Common myeloid progenitor, CD34-positive (primary cell): ENCODE measurements around the gene TGFBR1.

ENCODE experiments used
- CTCF ChIA-PET: fragments of 350-600 bp; sonication (Branson Sonifier 250); formaldehyde crosslinking; loops from one replicate; lab custom pipeline; 2021; ENCODE audit warnings: antibody characterized with exemption; lab: Charles Lee
- POLR2A ChIA-PET: fragments of 350-600 bp; sonication (Branson Sonifier 250); formaldehyde crosslinking; loops from one replicate; lab custom pipeline; 2021; ENCODE audit warnings: antibody characterized with exemption; lab: Charles Lee
- DNase-seq, 3 donors: peaks; one replicate each; pipeline versions ENCODE4 v3.0.0 to v3.0.0-alpha.2; 2013
- H3K27ac ChIP-seq, 2 experiments: 1 replicate in 1 of 2; 2 replicates in 1 of 2; pipeline ENCODE4 v1.7.0; 2013; ENCODE audit warnings: inconsistent platforms in 2 of 2, low read length in 2 of 2, mild to moderate bottlenecking in 2 of 2, low read depth in 1 of 2, moderate library complexity in 1 of 2; ENCODE audit not compliant: severe bottlenecking in 2 of 2, insufficient read depth in 1 of 2, poor library complexity in 1 of 2
- H3K27me3 ChIP-seq, 5 experiments: replicated peaks in 2 of 5; 1 replicate in 3 of 5; 2 replicates in 2 of 5; pipeline versions ENCODE4 v1.6.1 to v1.7.0; 2013; ENCODE audit warnings: low read length in 4 of 5, mild to moderate bottlenecking in 2 of 5, moderate library complexity in 2 of 5, inconsistent platforms in 1 of 5; ENCODE audit not compliant: insufficient read depth in 5 of 5, control insufficient read depth in 4 of 5
- H3K36me3 ChIP-seq, 4 experiments: 1 replicate in 2 of 4; 2 replicates in 2 of 4; pipeline versions ENCODE4 v1.6.1 to v1.7.0; 2013; ENCODE audit warnings: low read length in 3 of 4, control low read depth in 1 of 4, mild to moderate bottlenecking in 1 of 4; ENCODE audit not compliant: control insufficient read depth in 4 of 4, insufficient read depth in 4 of 4
- H3K4me1 ChIP-seq, 4 experiments: 1 replicate in 3 of 4; 2 replicates in 1 of 4; pipeline versions ENCODE4 v1.6.1 to v1.7.1; 2013; ENCODE audit warnings: low read length in 3 of 4, mild to moderate bottlenecking in 3 of 4, control low read depth in 1 of 4, inconsistent platforms in 1 of 4, moderate library complexity in 1 of 4; ENCODE audit not compliant: control insufficient read depth in 4 of 4, insufficient read depth in 4 of 4; ENCODE audit errors: control extremely low read depth in 1 of 4
- H3K4me3 ChIP-seq, 7 experiments: 1 replicate in 4 of 7; 2 replicates in 3 of 7; pipeline versions ENCODE4 v1.5.1 to v1.7.0; 2013; ENCODE audit warnings: mild to moderate bottlenecking in 7 of 7, low read length in 6 of 7, moderate library complexity in 6 of 7, inconsistent platforms in 2 of 7, low read depth in 2 of 7, control low read depth in 1 of 7; ENCODE audit not compliant: insufficient read depth in 4 of 7, control insufficient read depth in 1 of 7; ENCODE audit errors: extremely low read depth in 1 of 7
- H3K9me3 ChIP-seq, 5 experiments: 1 replicate in 4 of 5; 2 replicates in 1 of 5; pipeline versions ENCODE4 v1.6.1 to v1.7.1; 2013; ENCODE audit warnings: low read length in 4 of 5, mild to moderate bottlenecking in 2 of 5, inconsistent platforms in 1 of 5, low read depth in 1 of 5, moderate library complexity in 1 of 5; ENCODE audit not compliant: control insufficient read depth in 4 of 5, insufficient read depth in 2 of 5; ENCODE audit errors: control extremely low read depth in 1 of 5
- WGBS: methylation state at CpG from one replicate; pipeline ENCODE4 v1.1.5; 2013; ENCODE audit not compliant: insufficient coverage; 5-methylcytosine and 5-hydroxymethylcytosine counted together

TGFBR1 gene

DNA sequence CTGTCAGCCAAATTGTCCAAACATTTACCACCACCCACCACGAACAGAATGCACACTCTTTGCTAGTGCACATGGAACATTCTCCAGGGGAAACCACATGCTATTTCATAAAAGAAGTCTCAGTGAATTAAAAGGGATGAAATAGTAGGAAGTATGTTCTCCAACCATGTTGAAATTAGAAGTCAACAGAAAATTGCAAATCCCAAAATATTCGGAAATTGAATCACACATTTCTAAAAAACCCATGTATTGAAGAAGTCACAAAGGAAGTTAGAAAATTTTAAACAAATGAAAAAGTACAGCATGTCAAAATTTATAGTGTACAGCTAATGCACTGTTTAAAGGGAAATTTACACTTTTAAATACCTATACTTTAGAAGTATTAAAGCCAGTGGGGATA is 50.8 kb downstream of the TGFBR1 start:
- DNase-seq: no peak
- Histone ChIP-seq H3K9me3 (no peaks in the 10 kb centered on the region), H3K27me3 (peaks cover 0 to 27% (median 9%) of the 10 kb centered on the region in 5 experiments), H3K4me1 (peaks cover 0 to 2% (median under 1%) of the 10 kb centered on the region in 4 experiments), H3K27ac (no peak overlapping the region), H3K36me3 (peaks cover 2 to 11% (median 7%) of the 10 kb centered on the region in 4 experiments), H3K4me3 (no peak overlapping the region)
- no CpG with 5 or more reads among the region's 2 CpGs for WGBS
- CTCF ChIA-PET: interaction anchor here (0.9 to 2.0 kb wide), 4 partner anchors 9 to 307 kb away, joined by 3 to 4 read pairs (median 4); no protein-coding TSS in a partner anchor
- POLR2A ChIA-PET: no interaction called here

DNA sequence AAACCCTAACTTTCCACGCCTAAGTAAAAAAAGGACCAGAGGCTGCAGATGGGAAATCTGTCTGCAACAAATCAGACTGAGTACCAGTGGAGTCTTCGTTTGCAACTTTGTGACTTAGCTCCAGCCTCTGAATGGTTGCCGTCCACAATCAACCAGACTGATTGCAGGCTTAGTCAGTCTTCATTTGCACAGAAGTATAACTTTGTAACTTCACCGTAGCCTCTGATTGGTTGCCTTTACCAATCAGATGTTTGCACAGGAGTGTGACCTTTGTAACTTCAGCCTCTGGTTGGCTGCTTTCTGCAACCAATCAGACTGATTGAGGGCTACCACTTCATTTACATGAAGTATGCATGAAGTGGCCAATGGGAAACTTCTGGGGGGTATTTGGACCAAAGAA is 53.7 kb downstream of the TGFBR1 start:
- Histone ChIP-seq H3K4me1 (peaks cover 0 to 2% (median 0%) of the 10 kb centered on the region in 4 experiments), H3K36me3 (peaks cover 0 to 2% (median 0%) of the 10 kb centered on the region in 4 experiments), H3K4me3 (no peak overlapping the region), H3K9me3 (no peaks in the 10 kb centered on the region), H3K27ac (no peak overlapping the region), H3K27me3 (peaks cover 0 to 27% (median 9%) of the 10 kb centered on the region in 5 experiments)
- CTCF ChIA-PET: interaction anchor here (1.4 to 12.2 kb wide), 3 partner anchors 14 to 1165 kb away, joined by 3 to 148 read pairs (median 15); no protein-coding TSS in a partner anchor
- POLR2A ChIA-PET: no interaction called here
- WGBS: 87% methylated on average over 4 of the region's 4 CpGs
- no peak for DNase-seq

DNA sequence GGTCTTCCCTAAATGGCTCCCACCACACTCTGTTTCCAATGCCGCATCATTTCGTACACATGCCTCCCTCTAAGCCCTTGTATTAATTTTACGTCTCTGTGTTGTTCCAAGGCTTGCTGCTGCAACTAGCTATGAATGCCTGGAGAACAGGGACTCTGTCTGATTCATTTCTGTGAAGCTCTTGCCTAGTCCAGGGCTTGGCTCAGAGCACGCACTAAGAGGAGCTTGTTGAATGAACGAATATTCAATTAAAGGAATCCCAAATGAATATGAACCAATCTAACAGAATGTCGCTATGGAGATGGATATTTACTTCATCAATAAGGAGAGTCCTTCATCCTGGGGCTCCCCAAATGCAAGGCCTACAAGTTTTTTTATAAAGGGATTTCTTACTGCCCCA is 55.3 kb downstream of the TGFBR1 start:
- ChIA-PET CTCF (interaction anchor here (0.8 to 12.2 kb wide), 7 partner anchors 19 to 1164 kb away, joined by 3 to 148 read pairs (median 3); no protein-coding TSS in a partner anchor), POLR2A (interaction anchor here (0.6 kb wide), 1 partner anchor 683 kb away, joined by 4 read pairs; no protein-coding TSS in a partner anchor)
- no peak for DNase-seq
- peaks cover 0 to 27% (median 9%) of the 10 kb centered on the region in 5 experiments for H3K27me3 ChIP-seq
- H3K27ac ChIP-seq: no peak overlapping the region
- H3K4me3 ChIP-seq: no peak overlapping the region
- peaks cover 0 to 2% (median 0%) of the 10 kb centered on the region in 4 experiments for H3K4me1 ChIP-seq
- WGBS: 100% methylated on average over 4 of the region's 6 CpGs
- no peaks in the 10 kb centered on the region for H3K9me3 ChIP-seq
- no peaks in the 10 kb centered on the region for H3K36me3 ChIP-seq

- POLR2A ChIA-PET: interaction anchor here (2.3 kb wide), 1 partner anchor 19 kb away, joined by 6 read pairs; no protein-coding TSS in a partner anchor
- peaks cover 0 to 17% (median 6%) of the 10 kb centered on the region in 5 experiments for H3K27me3 ChIP-seq
- peak; percentile 59 to 83 (median 71) for DNase-seq
- no peak overlapping the region for H3K4me3 ChIP-seq
- H3K27ac ChIP-seq: no peak overlapping the region
- H3K36me3 ChIP-seq: no peaks in the 10 kb centered on the region
- no peaks in the 10 kb centered on the region for H3K9me3 ChIP-seq
- CTCF ChIA-PET: interaction anchor here (0.7 to 12.2 kb wide), 15 partner anchors 8 to 1433 kb away, joined by 3 to 148 read pairs (median 4); partner anchors contain the start of genes ALG2 and SEC61B
- peaks cover 3 to 9% (median 7%) of the 10 kb centered on the region in 4 experiments for H3K4me1 ChIP-seq
- 0% methylated on average over 1 of the region's 3 CpGs for WGBS
Measured at GRCh38 chr9:99162759-99163364, 57.9 kb downstream of the TGFBR1 start.

DNA sequence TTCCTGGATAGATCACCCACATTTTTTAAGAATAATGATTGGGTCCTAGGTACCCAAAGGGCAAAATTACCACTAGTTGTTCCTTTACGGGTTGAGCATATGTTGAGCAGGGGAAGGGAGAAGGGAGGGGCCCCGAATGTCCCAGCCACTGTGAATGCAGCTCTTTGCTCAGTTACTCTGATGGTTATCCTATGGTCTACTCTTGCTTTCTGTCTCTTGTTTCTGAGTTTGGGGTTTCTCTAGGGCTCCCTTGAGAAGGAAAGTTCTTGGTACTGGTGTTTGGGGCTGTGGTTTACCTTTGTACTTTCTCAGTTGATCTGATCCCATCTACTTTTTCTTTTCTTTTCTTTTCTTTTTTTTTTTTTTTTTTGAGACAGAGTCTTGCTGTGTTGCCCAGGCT is 61.2 kb downstream of the TGFBR1 start:
- Histone ChIP-seq H3K36me3 (no peaks in the 10 kb centered on the region), H3K27ac (no peak overlapping the region), H3K9me3 (no peaks in the 10 kb centered on the region), H3K4me3 (no peak overlapping the region), H3K27me3 (no peaks in the 10 kb centered on the region), H3K4me1 (peaks cover 7 to 15% (median 13%) of the 10 kb centered on the region in 4 experiments)
- no CpG with 5 or more reads among the region's 2 CpGs for WGBS
- ChIA-PET CTCF (interaction anchor here (2.0 to 12.2 kb wide), 2 partner anchors 11 to 15 kb away, joined by 6 to 148 read pairs; no protein-coding TSS in a partner anchor), POLR2A (no interaction called here)
- no peak for DNase-seq

- peaks cover 7 to 15% (median 13%) of the 10 kb centered on the region in 4 experiments for H3K4me1 ChIP-seq
- no peaks in the 10 kb centered on the region for H3K9me3 ChIP-seq
- no peaks in the 10 kb centered on the region for H3K36me3 ChIP-seq
- no peaks in the 10 kb centered on the region for H3K27me3 ChIP-seq
- POLR2A ChIA-PET: no interaction called here
- DNase-seq: no peak
- H3K4me3 ChIP-seq: no peak overlapping the region
- CTCF ChIA-PET: interaction anchor here (0.9 to 12.2 kb wide), 5 partner anchors 11 to 64 kb away, joined by 3 to 148 read pairs (median 4); partner anchors contain the start of genes ALG2 and SEC61B
- WGBS: 96% methylated on average over 4 of the region's 4 CpGs
- H3K27ac ChIP-seq: no peak overlapping the region
Measured at GRCh38 chr9:99167119-99167518, 62.2 kb downstream of the TGFBR1 start.

DNA sequence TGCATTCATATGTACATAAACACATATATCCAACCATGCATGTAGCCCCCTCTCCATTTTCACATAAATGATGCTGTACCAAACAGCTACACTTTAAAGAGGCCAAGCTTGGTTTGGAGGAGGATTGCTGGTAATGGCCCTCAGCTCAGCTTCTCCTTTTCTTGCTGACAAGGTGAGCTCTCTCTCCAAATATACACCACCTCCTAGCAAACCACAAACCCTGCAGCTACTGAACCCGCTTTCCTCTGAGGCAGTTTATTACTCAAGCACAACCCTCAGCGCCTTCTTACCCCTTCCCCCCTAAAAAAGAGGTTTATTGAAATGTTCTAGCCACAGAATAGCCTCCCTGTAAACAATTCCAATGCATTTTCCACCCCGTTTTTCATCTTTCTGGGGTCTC is 62.8 kb downstream of the TGFBR1 start:
- H3K27ac ChIP-seq: no peak overlapping the region
- DNase-seq: peak in 2 of 3 donors; percentile 79 to 87
- WGBS: 10% methylated on average over 2 of the region's 3 CpGs
- no peaks in the 10 kb centered on the region for H3K36me3 ChIP-seq
- no peaks in the 10 kb centered on the region for H3K27me3 ChIP-seq
- no peaks in the 10 kb centered on the region for H3K9me3 ChIP-seq
- H3K4me3 ChIP-seq: no peak overlapping the region
- ChIA-PET CTCF (interaction anchor here (0.9 to 12.2 kb wide), 5 partner anchors 11 to 64 kb away, joined by 3 to 148 read pairs (median 4); partner anchors contain the start of genes ALG2 and SEC61B), POLR2A (no interaction called here)
- peaks cover 7 to 15% (median 13%) of the 10 kb centered on the region in 4 experiments for H3K4me1 ChIP-seq
